HG02678 (cell line): ENCODE data around the gene TMEM200C.

Experiments used
- ATAC-seq: cut with Tn5 transposase; IDR thresholded peaks from one replicate; pipeline ENCODE4 v1.9.1; 2021; ENCODE audit warnings: mild to moderate bottlenecking, moderate library complexity; ENCODE audit not compliant: unreplicated experiment

TMEM200C gene

GRCh38 chr18:5895299-5895875, at the start of gene TMEM200C:
Gene TMEM200C, minus strand, starts transcription at chr18:5895522. Its CDS starts 3,459 bp downstream, at chr18:5892063.
- ATAC-seq, result no peak

DNA sequence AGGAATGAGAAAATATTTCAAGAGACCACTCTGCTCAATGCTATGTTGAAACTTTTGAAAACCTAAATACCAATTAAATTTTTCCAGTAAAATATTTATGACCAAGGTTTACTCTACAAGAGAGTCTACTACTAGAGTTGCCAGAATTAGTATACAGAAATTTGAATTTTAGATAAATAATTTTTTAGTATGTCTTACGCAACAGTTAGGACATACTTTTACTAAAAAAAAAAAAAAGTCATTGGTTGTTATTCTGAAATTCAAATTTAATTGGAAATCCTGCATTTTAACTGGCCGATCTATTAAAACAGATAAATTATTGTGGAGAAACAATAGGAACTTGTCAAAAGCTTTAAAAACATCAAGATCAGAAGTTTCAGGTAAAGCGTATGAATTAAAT, 49.1 kb upstream of the TMEM200C start:
- ATAC-seq, result no peak

DNA sequence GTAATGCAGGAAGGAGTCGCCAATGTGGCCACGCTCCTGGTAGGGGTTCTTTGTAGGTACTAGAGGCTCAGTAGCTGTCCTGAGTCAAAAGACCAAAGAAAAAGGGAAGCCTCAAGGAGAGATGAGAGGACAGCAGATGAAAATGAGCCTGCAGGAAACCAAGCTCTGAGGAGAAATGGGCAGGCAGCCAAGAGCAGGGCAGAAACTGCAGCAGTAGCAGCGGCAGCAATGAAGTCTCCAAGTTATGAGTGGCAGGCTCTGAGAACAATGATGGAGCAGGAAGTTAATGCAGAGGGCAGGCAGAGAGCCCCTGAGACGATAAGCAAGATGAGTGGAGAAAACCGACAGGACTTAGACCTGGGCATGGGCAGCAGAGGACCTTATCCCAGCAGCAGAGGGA, 48.2 kb upstream of the TMEM200C start:
- no peak for ATAC-seq

- no peak for ATAC-seq
These were observed 47.3 kb upstream of the TMEM200C start for GRCh38 chr18:5942591-5942990.

DNA sequence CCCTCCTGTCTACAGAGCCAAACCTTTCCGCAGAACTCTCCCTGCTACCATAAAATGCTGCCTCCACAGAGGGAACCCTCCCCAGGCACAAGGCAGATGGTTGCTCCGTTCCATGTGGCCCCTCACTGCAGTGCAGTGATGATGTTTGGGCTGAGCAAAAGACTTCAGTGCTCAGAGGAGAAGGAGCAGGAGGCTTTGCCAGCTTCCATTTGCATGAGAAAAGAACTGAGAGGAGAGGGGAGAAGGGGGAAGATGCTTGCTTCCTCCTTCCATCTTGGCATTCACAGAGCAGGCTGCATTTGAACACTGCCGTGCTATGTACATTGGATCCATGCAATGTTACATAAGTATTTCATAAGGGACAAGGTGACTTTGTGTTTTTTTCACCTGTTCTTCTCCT, 46.6 kb upstream of the TMEM200C start:
- ATAC-seq, result no peak

- ATAC-seq, result no peak
These were observed 44.7 kb upstream of the TMEM200C start for GRCh38 chr18:5939801-5940667.

DNA sequence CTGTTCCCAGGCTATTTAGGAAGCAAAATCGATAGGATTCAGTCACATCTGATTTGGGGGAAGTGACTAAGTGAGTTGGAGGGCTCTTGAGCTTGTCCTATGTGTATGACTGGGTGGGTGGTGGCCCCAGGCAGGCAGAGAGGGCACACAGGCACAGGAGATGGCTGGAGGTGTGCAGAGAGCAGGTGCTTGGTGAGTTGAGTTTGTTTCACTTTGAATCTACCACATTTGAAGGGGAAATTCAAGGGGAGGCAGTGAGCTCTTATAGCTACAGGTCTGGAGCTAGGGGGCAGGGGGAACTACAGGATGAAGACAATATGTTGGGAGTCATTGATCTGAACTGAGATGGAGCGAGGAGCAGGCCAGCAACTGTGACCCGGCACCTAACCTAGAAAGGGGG, 42.5 kb upstream of the TMEM200C start:
- no peak for ATAC-seq

GRCh38 chr18:5937121-5937520, 41.8 kb upstream of the TMEM200C start:
- ATAC-seq, result no peak

DNA sequence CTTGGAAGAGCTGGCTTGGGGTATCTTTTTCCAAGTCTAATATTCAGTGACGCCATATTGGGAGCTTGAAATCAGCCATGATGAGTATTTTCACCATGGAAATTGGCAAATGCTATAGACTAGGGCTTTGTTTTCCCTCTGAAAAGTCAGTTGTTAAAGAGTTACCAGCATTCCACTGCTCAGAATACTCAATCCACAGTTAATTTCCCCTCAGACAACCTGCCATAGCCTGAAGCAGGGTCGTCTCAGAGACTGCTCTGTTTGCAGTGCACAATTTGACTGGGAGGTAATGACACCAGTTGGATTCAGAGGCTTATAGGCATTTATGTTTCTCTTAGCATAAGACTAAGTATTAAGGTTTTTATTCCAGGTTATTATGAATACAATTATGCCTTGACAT, 35.5 kb upstream of the TMEM200C start:
- ATAC-seq, result no peak

GRCh38 chr18:5918205-5918858, 23.0 kb upstream of the TMEM200C start:
- ATAC-seq, result no peak

- ATAC-seq, result no peak
These were observed 19.6 kb upstream of the TMEM200C start for GRCh38 chr18:5914951-5915350.

DNA sequence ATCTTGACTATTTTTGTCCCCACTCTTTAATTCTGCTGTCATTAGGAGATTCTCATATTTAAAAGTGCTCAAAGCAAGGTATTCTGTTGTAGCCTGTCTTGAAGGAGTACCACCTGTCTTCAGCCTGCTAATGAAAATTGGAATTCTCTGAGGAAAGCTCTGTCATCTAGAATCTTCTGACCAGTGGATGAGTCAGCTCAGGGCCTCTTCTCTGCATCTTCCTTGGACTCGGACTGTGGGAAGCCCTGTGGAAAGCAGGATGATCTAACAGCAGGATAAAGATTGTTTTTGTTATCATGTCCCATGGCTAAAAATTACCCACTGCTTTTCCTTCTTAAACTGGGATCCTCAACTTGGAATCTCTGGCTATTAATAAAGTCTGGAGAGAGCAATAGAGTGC, 18.7 kb upstream of the TMEM200C start:
- ATAC-seq, result no peak

GRCh38 chr18:5912566-5912965, 17.2 kb upstream of the TMEM200C start:
- no peak for ATAC-seq

- no peak for ATAC-seq
These were observed 13.8 kb upstream of the TMEM200C start for GRCh38 chr18:5909125-5909524.

DNA sequence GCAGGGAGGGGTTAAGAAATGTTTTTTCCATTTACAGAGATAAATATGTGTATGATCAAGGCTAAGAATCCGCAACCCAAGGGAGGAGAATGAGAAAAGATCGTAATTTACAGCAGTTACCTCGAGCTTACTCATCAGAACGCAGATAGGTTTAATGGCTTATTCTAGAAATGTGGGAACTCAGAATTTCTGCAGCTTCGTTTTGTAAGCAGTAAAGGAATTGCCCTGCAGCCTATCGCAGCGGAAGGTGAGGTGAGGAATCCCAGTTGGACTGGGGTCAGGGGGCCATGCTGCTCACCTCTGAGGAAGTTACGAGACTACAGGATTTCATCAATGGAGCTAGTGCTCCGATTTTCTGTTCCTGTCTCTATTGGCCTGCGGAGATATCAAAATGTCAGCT, 8.1 kb upstream of the TMEM200C start:
- ATAC-seq, result no peak

GRCh38 chr18:5900262-5900661, 4.9 kb upstream of the TMEM200C start:
- ATAC-seq, result no peak

DNA sequence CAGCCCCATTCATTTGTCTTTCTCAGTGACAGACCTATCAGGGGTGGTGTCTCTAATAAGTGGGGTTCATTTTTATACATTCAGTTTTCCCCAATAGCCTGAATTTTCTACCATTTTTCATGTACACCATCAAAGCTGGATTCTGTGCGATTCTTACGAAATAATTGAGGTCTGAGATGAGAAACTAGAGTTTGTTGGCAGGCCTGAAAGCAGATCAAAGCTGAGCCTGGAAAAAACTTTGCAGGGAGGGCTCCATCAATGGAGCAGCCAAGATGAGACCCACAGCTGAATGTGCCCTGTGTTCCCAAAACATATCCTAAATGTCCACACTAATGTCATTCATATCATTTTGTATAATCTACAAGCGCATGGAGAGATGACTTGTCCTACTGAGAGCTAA, 4.5 kb upstream of the TMEM200C start:
- no peak for ATAC-seq

GRCh38 chr18:5895876-5896740, 786 bp upstream of the TMEM200C start:
- no peak for ATAC-seq

DNA sequence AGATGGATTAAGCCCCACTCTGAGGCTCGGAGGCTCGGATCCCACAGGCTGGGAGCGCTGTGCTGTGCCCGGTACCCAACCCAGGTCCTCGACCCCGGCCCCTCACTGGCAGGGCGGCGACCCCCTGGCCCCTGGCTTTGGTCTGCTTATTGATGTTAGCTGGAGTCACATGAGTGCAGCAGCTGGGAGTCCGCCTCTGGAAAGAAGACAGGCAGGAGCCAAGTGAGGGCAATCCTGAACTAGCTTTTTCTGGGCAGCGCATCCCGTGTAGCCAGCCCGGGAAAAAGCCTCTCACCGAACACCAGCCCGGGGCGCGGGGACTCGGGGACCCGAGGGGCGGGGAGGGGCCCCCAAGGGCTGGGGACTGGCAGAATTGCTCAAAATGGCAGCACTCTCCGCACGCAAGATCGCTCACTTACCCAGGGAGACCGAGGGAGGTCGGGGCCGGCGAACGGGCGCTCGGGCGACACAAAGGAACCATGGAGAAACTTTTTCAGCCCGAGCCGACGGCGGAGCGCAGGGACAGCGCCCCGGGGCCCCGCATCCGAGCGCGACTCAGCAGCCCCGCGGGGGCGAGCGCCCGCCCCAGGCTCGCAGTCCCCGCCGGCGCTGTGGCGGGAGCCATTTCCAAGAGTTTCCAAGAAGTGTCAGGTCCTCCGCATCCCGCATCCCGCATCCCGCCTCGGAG, 567 bp downstream of the TMEM200C start:
- no peak for ATAC-seq

GRCh38 chr18:5893956-5894610, 1.2 kb downstream of the TMEM200C start:
- no peak for ATAC-seq
